Mesenchymal stem cell (in vitro differentiated cells and primary cell): ENCODE measurements around the gene SNX15.
A peak's percentile ranks its signal among the peaks of the same experiment; 100 is the strongest.

Source experiments
- DNase-seq: peaks from one replicate; pipeline ENCODE4 v3.0.0-alpha.2; 2013
- H2AFZ ChIP-seq: one replicate; pipeline ENCODE4 v1.6.1; 2013; ENCODE audit warnings: low read depth, mild to moderate bottlenecking, control low read depth, inconsistent platforms, low read length, moderate library complexity
- H2AK5ac ChIP-seq: 2 replicates; pipeline ENCODE4 v1.6.1; 2013; ENCODE audit warnings: low read length, moderate library complexity, mild to moderate bottlenecking, inconsistent platforms; ENCODE audit not compliant: severe bottlenecking
- H2BK120ac ChIP-seq: one replicate; pipeline ENCODE4 v1.6.1; 2013; ENCODE audit warnings: low read depth, mild to moderate bottlenecking, inconsistent platforms, low read length, moderate library complexity
- H2BK12ac ChIP-seq, 2 experiments: one replicate each; pipeline ENCODE4 v1.6.1; 2013; ENCODE audit warnings: inconsistent platforms in 2 of 2, low read length in 2 of 2, mild to moderate bottlenecking in 2 of 2, moderate library complexity in 2 of 2, control low read depth in 1 of 2
- H2BK15ac ChIP-seq: one replicate; pipeline ENCODE4 v1.6.1; 2013; ENCODE audit warnings: mild to moderate bottlenecking, low read depth, inconsistent platforms; ENCODE audit not compliant: poor library complexity, severe bottlenecking
- H2BK5ac ChIP-seq: 2 replicates; pipeline ENCODE4 v1.6.1; 2013; ENCODE audit warnings: low read depth, mild to moderate bottlenecking, low read length, control low read depth, inconsistent platforms; ENCODE audit not compliant: poor library complexity, severe bottlenecking
- H3K14ac ChIP-seq, 2 experiments: one replicate each; pipeline ENCODE4 v1.6.1; 2013; ENCODE audit warnings: inconsistent platforms in 2 of 2, low read length in 2 of 2, control low read depth in 1 of 2, mild to moderate bottlenecking in 1 of 2, moderate library complexity in 1 of 2
- H3K18ac ChIP-seq, 2 experiments: one replicate each; pipeline ENCODE4 v1.6.1; 2013; ENCODE audit warnings: inconsistent platforms in 2 of 2, low read length in 2 of 2, control low read depth in 1 of 2, low read depth in 1 of 2, mild to moderate bottlenecking in 1 of 2
- H3K23ac ChIP-seq, 2 experiments: one replicate each; pipeline ENCODE4 v1.6.1; 2013; ENCODE audit warnings: inconsistent platforms in 2 of 2, low read length in 2 of 2, mild to moderate bottlenecking in 2 of 2, moderate library complexity in 2 of 2, control low read depth in 1 of 2
- H3K27ac ChIP-seq: 2 replicates; pipeline ENCODE4 v1.5.1; 2013; ENCODE audit warnings: mild to moderate bottlenecking, moderate library complexity, low read length, control low read depth, inconsistent platforms; ENCODE audit not compliant: poor library complexity, severe bottlenecking
- H3K27me3 ChIP-seq, 2 experiments: 2 replicates each; pipeline versions ENCODE4 v1.6.1 to v1.7.0; 2013; ENCODE audit warnings: low read length in 2 of 2, mild to moderate bottlenecking in 2 of 2, moderate library complexity in 2 of 2, control low read depth in 1 of 2, inconsistent platforms in 1 of 2; ENCODE audit not compliant: control insufficient read depth in 1 of 2, insufficient read depth in 1 of 2
- H3K36me3 ChIP-seq, 2 experiments: 2 replicates each; pipeline versions ENCODE4 v1.6.1 to v1.7.0; 2013; ENCODE audit warnings: low read length in 2 of 2, control low read depth in 1 of 2, inconsistent platforms in 1 of 2, low read depth in 1 of 2, mild to moderate bottlenecking in 1 of 2; ENCODE audit not compliant: insufficient read depth in 2 of 2, control insufficient read depth in 1 of 2
- H3K4ac ChIP-seq, 2 experiments: one replicate each; pipeline ENCODE4 v1.6.1; 2013; ENCODE audit warnings: inconsistent platforms in 2 of 2, low read length in 2 of 2, mild to moderate bottlenecking in 2 of 2, moderate library complexity in 2 of 2, control low read depth in 1 of 2, low read depth in 1 of 2
- H3K4me1 ChIP-seq: 2 replicates; pipeline ENCODE4 v1.6.1; 2013; ENCODE audit warnings: low read depth, low read length, control low read depth; ENCODE audit not compliant: control insufficient read depth, insufficient read depth
- H3K4me2 ChIP-seq: 2 replicates; pipeline ENCODE4 v1.6.1; 2013; ENCODE audit warnings: low read length, mild to moderate bottlenecking, inconsistent platforms; ENCODE audit not compliant: poor library complexity, severe bottlenecking
- H3K4me3 ChIP-seq, 2 experiments: 2 replicates each; pipeline versions ENCODE4 v1.5.1 to v1.7.0; 2013; ENCODE audit warnings: low read length in 2 of 2, mild to moderate bottlenecking in 2 of 2, control low read depth in 1 of 2, low read depth in 1 of 2; ENCODE audit not compliant: insufficient read depth in 1 of 2
- H3K79me1 ChIP-seq: replicated peaks from 2 replicates; pipeline ENCODE4 v1.6.1; 2013; ENCODE audit warnings: mild to moderate bottlenecking, control low read depth, low read length, inconsistent platforms; ENCODE audit not compliant: poor library complexity, severe bottlenecking
- H3K9ac ChIP-seq: 2 replicates; pipeline ENCODE4 v1.7.0; 2013; ENCODE audit warnings: mild to moderate bottlenecking, low read length, moderate library complexity
- H3K9me3 ChIP-seq: 2 replicates; pipeline ENCODE4 v1.7.0; 2013; ENCODE audit warnings: mild to moderate bottlenecking, low read length; ENCODE audit not compliant: control insufficient read depth
- H4K8ac ChIP-seq: one replicate; pipeline ENCODE4 v1.6.1; 2013; ENCODE audit warnings: inconsistent platforms, mild to moderate bottlenecking, low read length, moderate library complexity
- H4K91ac ChIP-seq: one replicate; pipeline ENCODE4 v1.6.1; 2013; ENCODE audit warnings: mild to moderate bottlenecking, low read length, inconsistent platforms
- WGBS: methylation state at CpG from one replicate; pipeline ENCODE4 v1.1.7; 2013; ENCODE audit warnings: mixed read lengths; 5-methylcytosine and 5-hydroxymethylcytosine counted together

Gene SNX15

DNA sequence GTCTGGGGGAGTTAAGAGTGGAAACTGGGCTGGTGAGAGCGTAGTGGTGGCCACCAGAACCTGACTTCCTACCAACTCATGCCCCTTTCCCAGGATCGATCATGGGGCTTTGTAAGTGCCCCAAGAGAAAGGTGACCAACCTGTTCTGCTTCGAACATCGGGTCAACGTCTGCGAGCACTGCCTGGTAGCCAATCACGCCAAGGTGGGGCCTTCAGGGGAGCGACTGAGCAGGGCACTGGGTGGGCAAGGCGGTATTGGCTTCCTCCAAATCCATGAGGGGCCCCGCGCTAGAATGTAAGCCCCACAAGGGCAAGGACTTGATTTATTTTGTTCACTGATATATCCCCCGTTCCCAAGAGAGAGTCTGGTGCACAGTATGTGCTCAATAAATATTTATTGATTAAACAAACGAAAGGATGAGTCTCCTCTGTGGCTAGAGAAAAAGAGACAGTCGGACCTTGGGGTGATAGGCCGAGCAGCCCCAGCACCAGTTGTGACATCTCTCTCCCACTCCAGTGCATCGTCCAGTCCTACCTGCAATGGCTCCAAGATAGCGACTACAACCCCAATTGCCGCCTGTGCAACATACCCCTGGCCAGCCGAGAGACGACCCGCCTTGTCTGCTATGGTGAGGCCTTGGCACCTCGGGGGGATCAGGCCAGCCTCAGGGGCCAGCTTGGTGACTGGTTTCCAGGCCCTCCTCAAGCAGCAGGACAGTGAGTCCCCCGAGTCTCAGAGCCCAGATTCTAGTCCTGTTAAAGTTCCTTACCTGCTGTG is 57.5 kb downstream of the SNX15 start:
- Histone ChIP-seq H2BK5ac (no peak overlapping the region), H2BK12ac (peak overlapping the region; percentile 25 to 64), H3K18ac (peak overlapping the region; percentile 52 to 94), H4K8ac (peak overlapping the region; percentile 94), H3K14ac (peak overlapping the region in 1 of 2 experiments; percentile 90), H3K27ac (peak overlapping the region; percentile 16), H3K27me3 (no peaks in the 10 kb centered on the region), H2AFZ (peak overlapping the region; percentile 56), H4K91ac (peak overlapping the region; percentile 64), H3K9me3 (no peaks in the 10 kb centered on the region), H3K4me2 (peak overlapping the region; percentile 83), H3K4ac (peak overlapping the region in 1 of 2 experiments; percentile 93), H3K79me1 (peaks cover 37% of the 10 kb centered on the region), H2BK15ac (no peak overlapping the region), H3K9ac (peak overlapping the region; percentile 94), H2BK120ac (peak overlapping the region; percentile 9), H3K4me1 (peaks cover 11% of the 10 kb centered on the region), H3K36me3 (peaks cover 45 to 48% of the 10 kb centered on the region in 2 experiments), H2AK5ac (peak overlapping the region; percentile 17), H3K23ac (peak overlapping the region in 1 of 2 experiments; percentile 23), H3K4me3 (peak overlapping the region; percentile 86 to 89)
- 57% methylated on average over 22 of the region's 23 CpGs for WGBS
- DNase-seq: no peak

DNA sequence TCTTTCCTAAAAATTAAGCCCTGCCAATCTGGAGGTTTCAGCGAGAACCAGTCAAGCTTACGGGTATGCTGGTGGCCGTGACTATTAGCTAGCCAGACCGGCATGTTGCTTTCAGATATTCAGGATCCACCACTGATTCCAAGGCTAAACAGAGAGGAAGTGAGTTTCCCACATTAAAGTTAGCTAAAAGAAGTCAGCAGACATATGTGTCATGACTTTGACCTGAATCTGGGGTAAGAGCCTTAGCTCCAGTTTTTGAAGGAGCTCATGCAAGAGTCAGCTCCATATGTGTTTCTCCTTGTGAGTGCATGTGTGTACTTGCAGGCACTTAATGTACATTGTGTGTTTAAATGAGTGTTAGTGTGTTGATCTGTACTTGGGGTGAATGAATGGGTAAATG is 58.2 kb downstream of the SNX15 start:
- no peak overlapping the region for H3K4me2 ChIP-seq
- H2AK5ac ChIP-seq: no peak overlapping the region
- no peak overlapping the region for H3K23ac ChIP-seq
- H3K4me1 ChIP-seq: peaks cover 11% of the 10 kb centered on the region
- WGBS: 94% methylated on average over 4 of the region's 4 CpGs
- H3K4ac ChIP-seq: no peak overlapping the region
- no peak overlapping the region for H2BK5ac ChIP-seq
- no peak overlapping the region for H4K8ac ChIP-seq
- peak overlapping the region in 1 of 2 experiments; percentile 89 for H3K4me3 ChIP-seq
- no peak overlapping the region for H2BK120ac ChIP-seq
- H2AFZ ChIP-seq: no peak overlapping the region
- peaks cover 43 to 51% of the 10 kb centered on the region in 2 experiments for H3K36me3 ChIP-seq
- no peak overlapping the region for H4K91ac ChIP-seq
- H2BK15ac ChIP-seq: no peak overlapping the region
- no peak overlapping the region for H3K14ac ChIP-seq
- H3K9ac ChIP-seq: peak overlapping the region; percentile 94
- H2BK12ac ChIP-seq: no peak overlapping the region
- DNase-seq: no peak
- H3K27me3 ChIP-seq: no peaks in the 10 kb centered on the region
- no peak overlapping the region for H3K27ac ChIP-seq
- no peaks in the 10 kb centered on the region for H3K9me3 ChIP-seq
- H3K18ac ChIP-seq: no peak overlapping the region
- peaks cover 33% of the 10 kb centered on the region for H3K79me1 ChIP-seq

DNA sequence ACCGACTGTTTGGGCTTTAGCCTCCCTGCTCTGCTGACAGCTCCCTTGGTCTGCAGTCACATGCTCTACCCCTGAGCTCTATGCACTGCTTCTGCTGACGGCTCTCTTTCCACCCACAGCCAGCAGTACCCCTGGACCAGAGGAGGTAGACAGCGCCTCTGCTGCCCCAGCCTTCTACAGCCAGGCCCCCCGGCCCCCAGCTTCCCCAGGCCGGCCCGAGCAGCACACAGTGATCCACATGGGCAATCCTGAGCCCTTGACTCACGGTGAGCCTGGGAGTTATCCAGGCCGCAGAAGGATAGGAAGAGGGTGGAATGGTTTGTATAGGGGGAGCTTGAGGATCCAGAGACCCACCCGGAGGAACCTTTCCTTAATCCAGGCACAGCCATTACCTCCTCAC is 59.6 kb downstream of the SNX15 start:
- H3K18ac ChIP-seq: no peak overlapping the region
- whole genome bisulfite sequencing: 99% methylated on average over 9 of the region's 9 CpGs
- H2BK5ac ChIP-seq: no peak overlapping the region
- peaks cover 46 to 53% of the 10 kb centered on the region in 2 experiments for H3K36me3 ChIP-seq
- no peak for DNase-seq
- no peak overlapping the region for H3K14ac ChIP-seq
- H3K27me3 ChIP-seq: no peaks in the 10 kb centered on the region
- H3K4me1 ChIP-seq: peaks cover 11% of the 10 kb centered on the region
- no peaks in the 10 kb centered on the region for H3K9me3 ChIP-seq
- no peak overlapping the region for H3K4me2 ChIP-seq
- H3K4ac ChIP-seq: no peak overlapping the region
- no peak overlapping the region for H2BK120ac ChIP-seq
- no peak overlapping the region for H2BK12ac ChIP-seq
- no peak overlapping the region for H4K8ac ChIP-seq
- H3K9ac ChIP-seq: no peak overlapping the region
- H4K91ac ChIP-seq: no peak overlapping the region
- H3K4me3 ChIP-seq: no peak overlapping the region
- H3K23ac ChIP-seq: no peak overlapping the region
- no peak overlapping the region for H2AK5ac ChIP-seq
- no peak overlapping the region for H3K27ac ChIP-seq
- H3K79me1 ChIP-seq: peaks cover 28% of the 10 kb centered on the region
- H2AFZ ChIP-seq: no peak overlapping the region
- H2BK15ac ChIP-seq: no peak overlapping the region

DNA sequence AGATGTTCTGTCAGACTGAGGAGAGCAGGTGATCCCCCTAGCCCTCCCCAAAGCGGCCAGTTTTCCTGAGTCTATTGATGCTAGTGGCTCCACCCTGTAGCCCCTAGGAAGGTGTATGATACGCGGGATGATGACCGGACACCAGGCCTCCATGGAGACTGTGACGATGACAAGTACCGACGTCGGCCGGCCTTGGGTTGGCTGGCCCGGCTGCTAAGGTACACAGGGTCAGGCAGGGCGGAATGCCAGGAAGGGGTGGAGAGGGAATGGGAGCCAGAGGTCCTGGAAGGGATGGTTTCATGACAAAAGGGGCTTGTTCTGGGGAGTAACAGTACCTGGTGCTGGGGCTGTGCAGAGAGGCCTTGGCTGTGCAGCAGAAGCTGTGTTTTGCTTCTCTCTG is 60.0 kb downstream of the SNX15 start:
- no peak overlapping the region for H3K9ac ChIP-seq
- peaks cover 24% of the 10 kb centered on the region for H3K79me1 ChIP-seq
- WGBS: 93% methylated on average over 11 of the region's 11 CpGs
- H3K27me3 ChIP-seq: no peaks in the 10 kb centered on the region
- no peak overlapping the region for H3K23ac ChIP-seq
- no peak overlapping the region for H4K91ac ChIP-seq
- no peak overlapping the region for H3K4me3 ChIP-seq
- no peak for DNase-seq
- H2BK5ac ChIP-seq: no peak overlapping the region
- H3K4me1 ChIP-seq: peaks cover 11% of the 10 kb centered on the region
- no peak overlapping the region for H3K4ac ChIP-seq
- no peak overlapping the region for H2BK15ac ChIP-seq
- H2BK120ac ChIP-seq: no peak overlapping the region
- H3K9me3 ChIP-seq: no peaks in the 10 kb centered on the region
- H3K4me2 ChIP-seq: no peak overlapping the region
- no peak overlapping the region for H3K18ac ChIP-seq
- H2AK5ac ChIP-seq: no peak overlapping the region
- peaks cover 46 to 53% of the 10 kb centered on the region in 2 experiments for H3K36me3 ChIP-seq
- no peak overlapping the region for H4K8ac ChIP-seq
- no peak overlapping the region for H2BK12ac ChIP-seq
- H3K27ac ChIP-seq: no peak overlapping the region
- H2AFZ ChIP-seq: no peak overlapping the region
- no peak overlapping the region for H3K14ac ChIP-seq
